ENCODE results near the gene SNCAIP.
"Not testable (repeated sequence)": the region's sequence is repeated elsewhere in the genome, so short reads cannot be mapped to it uniquely, and the experiment has no call there.

SNCAIP gene

DNA sequence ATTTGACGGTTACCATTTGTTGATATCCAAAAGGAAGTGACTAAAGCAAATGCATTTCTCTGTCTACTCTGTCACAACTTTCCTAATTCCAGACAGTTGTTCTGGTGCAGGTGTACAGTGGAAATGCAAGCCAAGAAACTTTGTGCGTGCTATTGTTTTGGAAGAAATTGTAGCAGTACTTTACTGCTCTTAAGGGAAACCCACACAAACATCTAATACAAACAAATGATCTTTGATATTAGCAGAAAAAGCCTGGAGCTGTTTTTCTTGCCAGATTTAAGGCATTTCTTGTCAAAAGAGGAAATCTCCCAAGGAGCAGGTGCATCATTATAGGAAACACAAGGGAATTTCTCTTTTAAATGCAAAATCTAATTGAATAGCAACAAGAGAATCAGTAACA is 2.0 kb downstream of the SNCAIP start:
- no peak for DNase-seq (ENCODE audit: low read depth in 3 of 3)

DNA sequence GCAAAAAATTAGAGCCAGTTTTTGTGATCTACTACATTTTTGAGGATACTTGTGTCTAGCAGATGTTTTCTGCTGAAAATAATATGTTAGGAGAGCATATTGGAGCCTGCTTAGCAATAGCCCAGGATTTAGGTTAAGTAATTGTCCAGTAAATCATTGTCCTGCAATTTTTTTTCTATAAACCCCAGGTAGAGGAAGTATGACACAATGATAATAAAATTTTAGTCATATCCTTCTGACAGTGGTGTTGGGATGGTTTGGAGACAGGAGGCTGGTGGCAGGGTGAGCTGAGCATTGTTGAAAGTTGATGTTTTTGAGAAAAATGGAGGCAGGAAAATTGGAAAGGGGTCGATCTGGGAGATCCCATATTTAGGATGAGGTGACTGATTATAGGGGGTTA is 3.5 kb downstream of the SNCAIP start:
- no peak for DNase-seq (ENCODE audit: low read depth in 3 of 3)

DNA sequence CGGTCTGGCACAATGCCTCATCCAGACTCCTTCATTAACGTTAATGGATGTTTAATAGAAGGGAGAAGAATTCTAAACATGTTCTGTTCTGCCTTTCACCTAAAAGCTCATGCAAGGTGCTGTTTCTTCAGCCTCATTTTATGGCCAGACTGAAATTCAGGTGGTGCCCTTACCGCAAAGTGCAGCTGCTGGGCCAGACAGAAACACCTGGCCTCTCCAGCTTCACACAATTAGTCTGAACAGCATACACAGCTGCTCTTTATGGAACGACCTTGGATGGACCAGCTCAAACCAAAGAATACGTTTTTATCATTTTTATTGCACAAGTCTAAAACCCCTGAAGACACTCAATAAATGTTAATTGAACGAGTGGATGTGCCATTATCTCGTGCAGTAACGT is 4.6 kb downstream of the SNCAIP start:
- no peak for DNase-seq (ENCODE audit: low read depth in 3 of 3)

DNA sequence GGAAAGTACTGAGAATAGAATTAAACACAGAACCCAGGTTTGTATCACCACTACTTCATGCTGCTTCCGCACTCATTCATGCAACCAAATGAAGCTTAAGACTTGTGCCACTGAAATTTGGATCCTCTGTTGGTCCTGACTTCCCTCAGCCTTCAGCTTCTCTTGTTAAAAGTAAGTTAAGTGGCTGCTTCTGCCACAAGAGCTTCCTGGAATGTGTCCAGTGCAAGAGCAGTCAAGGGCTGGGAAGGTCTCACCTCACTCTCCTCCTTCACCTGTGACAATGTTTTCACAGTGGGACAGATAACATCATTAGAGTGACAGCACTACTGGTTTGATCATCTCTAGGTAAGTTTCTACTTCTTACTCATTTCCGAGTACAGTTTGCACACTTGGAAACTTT is 7.9 kb downstream of the SNCAIP start:
- DNase-seq (ENCODE audit: low read depth in 3 of 3), result no peak

DNA sequence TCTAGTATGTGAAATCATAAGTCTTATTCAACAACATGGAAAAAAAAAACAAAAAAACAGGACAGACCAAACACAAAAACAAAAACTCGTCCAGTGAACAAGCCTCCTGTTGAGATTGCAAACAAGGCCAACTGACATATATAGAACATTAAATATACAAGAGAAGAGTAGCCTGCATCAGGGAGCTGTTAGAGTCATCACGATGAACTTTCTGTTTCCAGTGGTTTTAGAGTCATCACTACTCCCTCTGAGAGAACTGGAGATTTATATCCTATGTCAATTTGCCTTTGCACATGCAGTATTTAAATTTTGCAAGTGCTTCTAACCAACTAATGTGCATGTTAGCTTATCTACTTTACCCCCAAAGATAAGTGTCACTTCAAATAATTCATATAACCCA is 9.9 kb downstream of the SNCAIP start:
- no peak for DNase-seq (ENCODE audit: low read depth in 3 of 3)

DNA sequence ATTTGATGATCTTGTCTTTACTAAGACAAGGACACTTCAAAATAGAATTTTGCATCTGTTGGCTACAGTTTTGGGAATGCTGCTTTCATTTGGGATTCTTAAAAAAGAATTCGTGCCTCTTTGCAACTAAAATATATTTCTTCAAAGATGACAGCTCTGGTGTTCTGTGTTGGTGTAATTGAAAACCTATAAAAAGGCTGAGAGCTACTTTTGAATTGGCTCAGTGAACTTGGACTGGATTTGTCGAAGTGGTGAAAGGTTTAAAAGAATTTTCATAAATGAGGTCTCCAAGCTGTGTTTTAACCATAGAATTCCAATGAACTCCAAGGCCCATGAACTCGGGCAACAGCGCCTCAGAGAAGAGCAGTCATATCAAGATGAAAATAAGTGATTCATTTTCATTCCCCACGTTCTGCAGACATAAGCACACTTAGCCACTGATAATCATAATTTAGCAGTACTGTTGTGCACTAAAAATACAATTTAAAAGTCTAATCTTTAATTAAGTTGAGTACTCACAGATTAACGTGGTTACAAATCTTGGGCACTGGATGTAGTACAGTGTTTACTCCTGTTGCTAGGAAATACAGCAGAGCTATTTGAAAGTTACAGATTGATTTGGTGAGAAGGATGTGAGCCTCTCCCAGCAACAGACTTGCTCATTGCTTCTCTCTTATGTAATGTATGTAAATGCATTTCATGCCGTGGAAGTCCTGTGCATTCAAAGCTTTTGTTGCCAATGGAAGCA is 10.9 kb downstream of the SNCAIP start:
- no peak for DNase-seq (ENCODE audit: low read depth in 3 of 3)

DNA sequence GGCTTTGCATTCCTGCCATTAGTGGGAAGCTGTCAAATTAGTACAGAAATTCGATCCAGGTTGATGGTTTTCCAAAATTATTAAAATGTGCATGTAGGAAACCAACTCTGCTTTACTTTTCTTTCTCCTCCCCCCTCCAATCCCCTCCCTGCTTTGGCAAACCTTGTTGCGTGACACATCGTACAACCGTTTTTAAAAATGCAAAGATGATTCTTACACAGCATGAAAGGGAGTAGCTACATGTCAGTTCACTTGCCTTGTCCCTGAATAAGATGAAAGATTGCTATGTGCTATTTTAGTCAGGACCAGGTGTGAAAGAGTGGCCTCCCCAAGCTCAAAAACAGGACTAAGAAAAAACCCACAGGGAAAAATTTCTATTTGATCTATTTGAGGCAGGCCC is 11.7 kb downstream of the SNCAIP start:
- no peak for DNase-seq (ENCODE audit: low read depth in 3 of 3)

DNA sequence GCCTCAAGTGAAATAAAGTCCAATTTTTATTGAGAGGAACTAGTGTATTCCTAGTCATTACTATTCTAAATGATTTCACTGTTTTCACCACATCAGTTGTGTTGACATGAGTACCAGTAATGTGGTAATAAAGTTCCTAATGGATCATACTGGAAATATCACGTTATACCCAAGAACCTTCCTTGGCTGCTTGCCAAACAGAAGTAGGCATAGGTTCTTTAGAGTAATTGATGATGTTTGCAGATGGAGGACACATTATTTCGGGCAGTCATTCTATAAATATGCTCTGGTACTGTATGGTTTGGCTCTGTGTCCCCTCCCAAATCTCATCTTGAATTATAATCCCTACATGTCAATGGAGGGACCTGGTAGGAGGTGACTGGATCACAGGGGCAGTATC is 15.1 kb downstream of the SNCAIP start:
- DNase-seq (ENCODE audit: low read depth in 3 of 3), result no peak

DNA sequence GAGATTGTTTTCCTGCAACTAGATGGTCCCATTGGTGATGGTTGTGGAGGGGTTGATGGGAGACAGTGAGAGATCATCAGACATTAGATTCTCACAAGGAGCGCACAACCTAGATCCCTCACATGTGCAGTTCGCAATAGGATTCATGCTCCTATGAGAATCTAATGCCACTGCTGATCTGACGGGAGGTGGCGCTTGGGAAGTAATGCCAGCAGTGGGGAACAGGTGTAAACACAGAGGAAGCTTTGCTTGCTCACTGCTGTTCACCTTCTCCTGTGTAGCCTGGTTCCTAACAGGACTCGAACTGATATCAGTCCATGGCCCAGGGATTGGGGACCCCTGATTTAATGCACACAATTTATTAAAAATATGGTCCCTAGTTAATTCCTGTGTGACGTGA is 18.8 kb downstream of the SNCAIP start:
- DNase-seq (ENCODE audit: low read depth in 3 of 3), result no peak

DNA sequence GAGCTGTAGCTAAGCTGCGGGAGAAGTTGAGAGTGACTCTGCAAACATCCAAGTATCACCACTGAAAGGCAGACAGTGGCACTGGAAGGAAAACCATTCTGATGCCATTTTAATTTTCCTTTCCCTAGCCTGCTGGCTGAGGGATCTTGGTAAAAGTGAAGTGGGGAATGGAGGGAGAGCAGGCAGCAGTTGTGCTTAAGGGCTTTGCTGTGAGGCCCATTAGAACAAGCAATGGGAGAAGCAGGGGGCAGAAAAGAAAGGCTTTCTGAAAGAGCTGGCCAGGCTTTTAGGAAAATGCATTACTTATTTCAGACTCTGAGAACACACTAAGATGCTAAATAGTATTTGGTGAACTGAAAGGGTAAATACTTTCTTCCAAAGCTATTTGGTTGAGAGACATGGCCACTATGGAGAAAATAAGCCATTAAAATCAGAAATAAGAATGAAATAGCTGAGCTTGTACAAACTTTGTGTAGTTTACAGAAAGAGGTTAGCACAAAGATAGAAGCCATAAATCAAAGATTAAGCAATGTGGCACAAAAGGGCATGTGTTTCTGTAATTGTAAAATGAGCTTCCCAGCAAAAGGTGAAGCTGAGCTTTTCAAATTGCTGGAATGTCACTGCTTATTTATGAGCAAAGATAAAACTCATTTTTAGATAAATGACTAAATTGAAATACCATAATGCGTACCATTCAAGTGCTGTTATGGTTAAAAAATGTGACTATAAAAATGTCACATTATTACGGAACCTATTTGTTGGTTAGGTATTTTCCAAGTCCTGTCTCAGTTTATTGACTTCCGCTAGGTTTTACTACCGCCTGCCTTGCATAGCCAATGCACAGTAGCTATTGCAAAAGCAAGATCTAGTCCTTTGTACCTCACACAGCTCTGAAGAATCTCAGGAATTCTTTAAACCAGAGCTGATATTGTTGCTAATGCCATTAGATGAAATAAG is 20.8 kb downstream of the SNCAIP start:
- no peak for DNase-seq (ENCODE audit: low read depth in 3 of 3)

DNA sequence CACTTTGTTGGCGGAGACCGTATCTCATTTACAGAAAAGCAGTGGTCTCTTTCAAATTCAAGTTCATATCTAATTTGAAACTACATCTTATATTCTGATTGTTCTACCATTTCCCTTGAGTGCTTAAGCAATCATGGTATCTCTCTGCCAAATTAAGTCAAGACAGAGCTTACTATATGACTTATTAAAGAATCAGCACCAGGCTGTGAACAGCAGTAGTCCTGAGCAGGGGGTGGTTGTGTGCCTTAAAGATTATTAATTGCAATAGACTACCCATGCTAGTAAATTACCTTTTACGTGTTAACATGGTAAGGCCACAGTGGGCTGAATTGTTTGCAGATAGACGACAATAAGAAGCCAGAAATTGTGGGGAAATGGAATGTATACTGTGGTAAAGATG is 21.5 kb downstream of the SNCAIP start:
- no peak for DNase-seq (ENCODE audit: low read depth in 3 of 3)

DNA sequence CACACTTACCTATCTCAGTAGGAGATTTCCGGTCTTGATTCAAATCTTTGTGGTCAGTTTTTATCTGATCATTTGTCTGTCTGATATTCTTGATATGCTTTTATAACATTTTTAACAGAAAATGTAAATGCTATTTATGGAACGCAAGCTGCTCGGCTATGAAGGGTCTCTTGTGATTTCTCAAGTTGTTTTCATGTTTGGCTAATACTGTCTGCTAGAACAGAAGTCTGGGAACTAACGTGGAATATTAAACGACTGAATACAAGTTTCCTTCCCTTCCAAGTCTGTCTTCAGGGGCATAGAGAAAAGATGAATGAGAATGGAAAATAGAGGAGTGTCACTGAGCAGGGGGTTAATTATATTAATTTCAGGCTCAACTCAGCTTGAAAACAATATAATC is 27.6 kb downstream of the SNCAIP start:
- no peak for DNase-seq (ENCODE audit: low read depth in 3 of 3)

DNA sequence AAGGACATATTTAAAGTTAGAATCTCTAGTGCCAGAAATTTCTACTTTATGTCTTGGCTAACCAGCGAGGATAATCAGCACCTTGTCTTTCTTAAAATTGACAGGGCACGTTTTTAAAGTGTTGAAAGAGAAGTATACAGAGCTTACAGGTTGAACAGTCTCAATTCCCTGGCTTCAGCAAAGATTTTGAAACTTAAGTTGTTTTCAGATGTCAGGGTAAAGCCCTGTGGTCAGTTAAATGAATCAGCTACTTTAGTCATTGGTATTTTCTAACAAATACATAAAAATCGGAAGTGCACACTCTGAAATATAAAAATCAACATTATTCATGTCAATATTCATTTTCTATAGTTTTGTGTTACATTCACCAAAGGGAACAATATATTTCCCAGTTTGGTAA is 29.1 kb downstream of the SNCAIP start:
- no peak for DNase-seq (ENCODE audit: low read depth in 3 of 3)

DNA sequence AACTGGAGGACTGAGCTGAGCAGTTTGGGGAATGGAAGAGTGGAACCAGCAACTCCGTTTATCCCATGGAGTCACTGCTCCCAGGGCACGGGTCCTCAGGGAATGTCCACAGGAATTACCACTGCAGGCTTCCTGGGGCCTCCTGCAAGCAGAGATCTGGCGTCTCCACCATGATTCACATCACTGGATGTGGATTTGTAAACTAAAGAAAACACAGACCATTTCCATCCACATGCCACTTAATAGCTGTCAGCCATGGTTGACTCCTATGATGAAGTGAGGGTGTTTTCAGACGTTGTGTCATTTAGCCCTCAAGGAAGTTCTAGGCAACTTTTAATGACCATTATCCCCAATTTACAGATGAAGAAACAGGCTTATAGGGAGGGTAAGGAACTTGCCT is 30.2 kb downstream of the SNCAIP start:
- no peak for DNase-seq (ENCODE audit: low read depth in 3 of 3)

DNA sequence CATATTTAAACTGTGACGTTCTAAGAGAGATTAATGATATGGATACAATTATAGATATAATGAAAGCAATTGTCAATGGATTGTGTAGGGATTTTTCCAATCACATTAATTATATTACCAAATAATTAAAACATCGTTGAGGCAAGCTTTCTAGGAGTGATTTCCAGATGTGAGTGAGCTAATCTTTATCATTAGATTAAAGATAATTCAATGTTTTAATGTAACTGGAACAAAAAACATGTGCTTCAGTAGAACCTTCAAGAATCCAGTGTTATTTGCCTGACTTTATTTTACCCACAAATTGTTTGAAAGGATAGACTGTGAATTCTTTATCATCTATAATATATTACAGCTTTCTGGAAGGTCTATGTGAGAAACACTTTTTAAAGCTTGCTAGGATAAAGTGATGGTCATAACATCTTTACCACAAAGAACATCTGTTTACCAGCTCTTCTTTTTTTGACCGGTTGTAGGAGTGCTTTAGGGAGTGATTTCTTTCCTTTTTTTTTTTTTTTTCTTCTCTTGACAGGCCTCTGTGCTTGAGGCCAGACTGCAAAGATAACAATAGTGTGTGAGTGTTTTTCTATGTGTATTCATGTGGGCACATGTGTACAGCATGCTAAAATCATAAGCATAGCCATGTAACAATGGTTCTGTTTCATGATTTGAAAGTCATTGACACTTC is 35.0 kb downstream of the SNCAIP start:
- no peak for DNase-seq (ENCODE audit: low read depth in 3 of 3)

DNA sequence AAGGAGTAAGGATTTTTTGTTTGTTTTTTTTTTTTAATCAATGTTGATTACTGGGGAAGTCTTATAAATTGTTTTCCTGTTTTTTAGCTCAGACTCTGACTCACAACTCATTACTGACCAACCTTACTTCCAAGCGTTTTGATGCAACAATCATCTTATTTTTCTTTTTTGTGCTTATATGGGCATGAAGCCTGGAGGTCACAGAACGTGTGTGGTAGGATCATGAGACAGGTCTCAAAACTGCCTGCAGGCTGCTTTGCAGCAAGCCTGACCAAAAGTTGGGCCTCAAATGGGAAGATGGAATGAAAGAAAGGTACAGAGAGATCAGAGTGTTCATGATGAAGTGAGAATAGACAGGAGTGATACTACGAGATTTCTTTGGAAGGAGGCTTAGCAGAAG is 38.5 kb downstream of the SNCAIP start:
- DNase-seq (ENCODE audit: low read depth in 3 of 3), result no peak

DNA sequence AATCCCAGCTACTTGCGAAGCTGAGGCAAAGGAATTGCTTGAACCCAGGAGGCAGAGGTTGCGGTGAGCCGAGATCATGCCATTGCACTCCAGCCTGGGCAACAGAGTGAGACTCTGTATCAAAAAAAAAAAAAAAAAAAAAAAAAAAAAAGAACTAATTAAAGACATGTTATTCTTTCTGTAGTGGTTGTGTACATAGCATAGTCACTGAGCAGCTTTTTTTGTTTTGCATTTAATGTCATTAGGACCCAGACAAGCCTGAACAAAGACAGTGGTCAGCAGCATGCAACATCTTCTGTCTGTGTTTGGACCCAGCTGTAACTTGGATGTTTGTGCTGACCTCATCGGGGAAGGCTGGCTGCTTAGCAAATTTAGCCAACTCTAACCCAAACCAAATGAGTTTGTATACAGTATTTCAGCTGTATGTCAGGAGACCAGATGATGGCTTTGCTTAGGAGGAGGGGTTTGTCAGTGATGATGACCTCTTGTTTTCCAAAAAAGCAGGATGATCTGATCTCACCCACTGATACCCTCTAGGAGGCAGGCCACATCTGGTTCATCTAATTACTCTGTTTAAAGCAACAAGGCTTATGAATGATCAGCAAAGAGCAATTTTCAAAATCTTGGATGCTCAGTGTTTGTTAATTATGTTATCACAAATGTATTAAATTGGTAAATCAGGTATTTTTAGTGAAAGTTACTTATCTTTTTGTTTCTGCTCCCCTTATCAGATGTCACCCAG is 39.5 kb downstream of the SNCAIP start:
- DNase-seq (ENCODE audit: low read depth in 3 of 3), result no peak

DNA sequence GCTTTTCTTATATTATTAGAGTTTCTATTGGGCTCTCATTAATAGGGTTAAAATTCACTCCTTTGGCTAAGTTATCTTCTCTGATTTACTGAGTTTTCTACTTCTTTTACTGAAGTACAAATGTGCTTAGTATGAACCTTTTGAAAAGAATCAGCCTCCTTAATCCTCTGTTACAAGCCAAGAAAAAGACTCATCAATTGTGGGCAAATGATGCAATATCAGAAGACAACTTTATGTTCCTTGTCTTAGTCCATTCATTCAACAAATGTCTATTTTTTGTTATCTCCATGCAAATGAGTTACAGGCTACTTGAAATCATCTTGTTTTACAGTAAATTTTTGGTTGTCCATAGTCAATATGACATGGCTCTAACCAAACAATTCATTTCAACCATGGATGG is 40.3 kb downstream of the SNCAIP start:
- no peak for DNase-seq (ENCODE audit: low read depth in 3 of 3)

DNA sequence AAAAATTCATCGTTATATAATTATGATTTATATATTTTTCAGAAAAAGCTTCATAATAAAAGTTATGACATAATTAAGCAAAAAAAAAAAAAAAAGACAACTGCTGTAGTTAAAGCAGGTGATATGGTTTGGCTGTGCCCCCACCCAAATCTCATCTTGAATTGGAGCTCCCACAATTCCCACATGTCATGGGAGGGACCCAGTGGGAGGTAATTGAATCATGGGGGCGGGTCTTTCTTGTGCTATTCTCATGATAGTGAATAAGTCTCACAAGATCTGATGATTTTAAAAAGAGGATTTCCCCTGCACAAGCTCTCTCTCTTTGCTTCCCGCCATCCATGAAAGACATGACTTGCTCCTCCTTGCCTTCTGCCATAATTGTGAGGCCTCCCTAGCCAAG is 41.3 kb downstream of the SNCAIP start:
- DNase-seq (ENCODE audit: low read depth in 3 of 3), result not testable (repeated sequence)

DNA sequence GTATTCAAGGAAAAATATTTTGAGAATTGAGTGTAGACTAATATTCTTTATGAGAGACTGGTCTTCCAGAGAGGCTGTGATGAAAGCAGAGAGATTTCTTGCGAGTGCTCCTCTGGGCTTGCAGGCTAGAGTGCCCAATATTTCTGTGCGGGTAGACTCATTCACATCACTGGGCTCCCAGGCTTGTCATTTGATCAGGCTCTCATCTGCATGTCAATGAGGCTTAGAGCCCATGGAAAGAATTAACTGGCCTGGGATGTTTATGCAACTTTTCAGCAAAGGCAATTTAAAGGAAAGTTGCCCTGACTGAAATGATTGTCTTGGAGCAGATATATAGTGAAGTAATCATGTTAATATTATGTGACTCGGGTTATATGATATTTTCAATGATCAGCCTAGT is 42.3 kb downstream of the SNCAIP start:
- no peak for DNase-seq (ENCODE audit: low read depth in 3 of 3)

DNA sequence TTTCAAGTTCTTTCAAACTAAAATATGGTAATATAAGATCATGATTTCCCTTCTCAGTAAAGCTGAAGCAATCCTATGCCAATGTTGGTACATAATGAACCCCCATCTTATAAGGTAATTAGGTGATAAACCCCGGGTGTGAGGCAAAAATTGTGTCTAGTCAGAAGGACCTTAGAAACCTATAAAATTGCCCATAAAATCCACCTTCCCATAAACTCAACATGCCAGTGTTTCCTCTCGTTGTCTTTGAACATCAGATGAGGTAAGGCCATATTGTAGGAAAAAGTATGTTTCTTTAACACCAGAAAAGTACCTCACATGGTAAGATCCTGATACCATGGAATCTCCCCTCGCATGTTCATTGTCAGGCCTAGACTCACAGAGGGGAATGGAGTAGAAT is 43.3 kb downstream of the SNCAIP start:
- DNase-seq (ENCODE audit: low read depth in 3 of 3), result no peak

DNA sequence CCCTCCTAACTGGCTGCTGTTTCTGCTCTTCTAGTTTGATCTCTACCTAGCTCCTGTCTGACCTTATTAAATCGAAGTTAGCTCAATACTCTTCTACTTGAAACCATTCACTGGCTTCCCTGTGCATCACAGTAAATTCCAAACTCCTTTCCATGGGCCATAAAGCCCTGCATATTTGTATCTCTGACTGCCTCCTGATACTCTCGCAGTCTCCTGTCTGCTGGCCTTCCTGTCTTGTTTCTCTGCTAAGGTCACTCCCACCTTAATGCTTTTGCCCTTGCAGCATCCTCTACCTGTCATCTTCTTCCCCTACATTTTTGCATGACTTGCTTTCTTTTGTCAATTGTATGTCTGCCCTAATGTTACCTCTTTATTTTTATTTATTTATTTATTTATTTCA is 44.8 kb downstream of the SNCAIP start:
- DNase-seq (ENCODE audit: low read depth in 3 of 3), result no peak

Measured in stimulated activated CD4-positive, alpha-beta T cell treated with anti-CD3 and anti-CD28 coated beads, TNF-alpha, amount 100 ng/mL, for 24 hours (primary cell).